Urinary bladder (tissue), 4 donors: ENCODE data around the gene PRR35. TPM values are rescaled to one million over a fixed set of nuclear protein-coding genes. Genes with fewer than 3 reads are reported as not detected.

Experiments
- DNase-seq: peaks from one replicate; pipeline ENCODE4 v3.0.0-alpha.2; 2015; ENCODE audit errors: extremely low spot score
- H3K27ac ChIP-seq: one replicate; pipeline ENCODE4 v1.5.1; 2013; ENCODE audit warnings: low read depth, mild to moderate bottlenecking, moderate library complexity
- H3K36me3 ChIP-seq: one replicate; pipeline ENCODE4 v1.6.1; 2013; ENCODE audit warnings: mild to moderate bottlenecking, moderate library complexity; ENCODE audit not compliant: insufficient read depth
- H3K4me1 ChIP-seq: one replicate; pipeline ENCODE4 v1.6.1; 2013; ENCODE audit warnings: mild to moderate bottlenecking, moderate library complexity; ENCODE audit not compliant: insufficient read depth
- H3K4me3 ChIP-seq: one replicate; pipeline ENCODE4 v1.5.1; 2013; ENCODE audit warnings: low read depth, low read length
- WGBS: extraction: QIAGEN DNeasy Blood & Tissue Kit; methylation state at CpG from one replicate; pipeline ENCODE4 v1.1.7; 2013; 5-methylcytosine and 5-hydroxymethylcytosine counted together
- polyA plus RNA-seq: library from polyadenylated mRNA; stranded (reverse); fragments of 200-250 nt; gene quantifications from one replicate; pipeline ENCODE4 v1.2.3, GENCODE V29; 2013
- total RNA-seq: library from RNA; depleted of rRNA; stranded (reverse); fragments of >200 nt; gene quantifications from one replicate; pipeline ENCODE4 v1.2.3, GENCODE V29; 2014
- donor health status: healthy with polysubstance abuse.
- donor health status: healthy.

The PRR35 gene
- total and polyA plus RNA-seq, 2 donors: not detected

DNA sequence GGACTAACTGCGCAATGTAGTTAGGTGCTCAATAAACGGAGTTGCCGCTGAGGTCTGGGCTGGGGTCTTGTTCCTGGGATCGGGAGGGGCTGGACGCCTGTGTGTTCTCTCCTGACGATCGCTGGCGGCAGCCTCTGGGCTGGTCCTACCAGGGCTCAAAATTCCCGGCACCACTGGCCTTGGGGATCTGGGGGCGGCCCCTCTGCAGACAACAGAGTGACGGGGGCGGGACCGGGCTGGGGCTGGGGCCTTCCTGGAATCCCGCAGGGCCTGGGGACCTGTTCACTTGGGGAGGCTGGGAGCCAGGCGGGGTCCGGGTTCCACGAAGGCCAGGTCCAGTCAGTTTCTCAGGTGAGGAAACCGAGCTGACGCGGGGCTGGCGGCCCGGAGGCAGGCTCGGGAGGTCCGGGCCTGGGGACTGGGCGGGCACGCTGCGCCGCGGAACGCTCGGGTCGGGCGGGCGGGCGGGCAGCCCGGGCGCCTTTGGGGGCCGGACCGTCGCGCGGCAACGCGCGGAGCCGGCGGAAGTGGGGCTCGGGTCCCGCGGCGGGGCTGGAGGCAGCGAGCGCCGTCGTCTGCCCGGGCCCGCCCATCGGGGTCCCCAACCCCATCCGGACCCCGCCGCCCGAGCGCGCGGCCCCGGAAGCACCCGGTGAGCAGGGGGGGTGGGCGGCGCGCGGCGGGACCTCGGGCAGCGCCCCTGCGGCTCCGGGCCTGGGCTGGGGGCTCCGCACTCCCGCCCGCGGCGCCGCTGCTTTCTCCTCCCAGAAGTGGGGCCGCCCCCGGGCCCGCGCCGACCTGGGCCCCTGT lies 9.5 kb downstream of the PRR35 start, which contains the start of gene PIGQ:
TSS of gene PIGQ (plus strand) at position 524 of the 810 bp plus-strand sequence. CDS start 4,107 bp downstream, outside the sequence.
- 1% methylated on average over 87 of the region's 87 CpGs for WGBS
- Histone ChIP-seq H3K36me3 (no peaks in the 10 kb centered on the region), H3K27ac (peak within 1 kb of the TSS; percentile 53), H3K4me3 (peak within 1 kb of the TSS; percentile 97), H3K4me1 (peaks cover 4% of the 10 kb centered on the region)
- DNase-seq: no peak

DNA sequence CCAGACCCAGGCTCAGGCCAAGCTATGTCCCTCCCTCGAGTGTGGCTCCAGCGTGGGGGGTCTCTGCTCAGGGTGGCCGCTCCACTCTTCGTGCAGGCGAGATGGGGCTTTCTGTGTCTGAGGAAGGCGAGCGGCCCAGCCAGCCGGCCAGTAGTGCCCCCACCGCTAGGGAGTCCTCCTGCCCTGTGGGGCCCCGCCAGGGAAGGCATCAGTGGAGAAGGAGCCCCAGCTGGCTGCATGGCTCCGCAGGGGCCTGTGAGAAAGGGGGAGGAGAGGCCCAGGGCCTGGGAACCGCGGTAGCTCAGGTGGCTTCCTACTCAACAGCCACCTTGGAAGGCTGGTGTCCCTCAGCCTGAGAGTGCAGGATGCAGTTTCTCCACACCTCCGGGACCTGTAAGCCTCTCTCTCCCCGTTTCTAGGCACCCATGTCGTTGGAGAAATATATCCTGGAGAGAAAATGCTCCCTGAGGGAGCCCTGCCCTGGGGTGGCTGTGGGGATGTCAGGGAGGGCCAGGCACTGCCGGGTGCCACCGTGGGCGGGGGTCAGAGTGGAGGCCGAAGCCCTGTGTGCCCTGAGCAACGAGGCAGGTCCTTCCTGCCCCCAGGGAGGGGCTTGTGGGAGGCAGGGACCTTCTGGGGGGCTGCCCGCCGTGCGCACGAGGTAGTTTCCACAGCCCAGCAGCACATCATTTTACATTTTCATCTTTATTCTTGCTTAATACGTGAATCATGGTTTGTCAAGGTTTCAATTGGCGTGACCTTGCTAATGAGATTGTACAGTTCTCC lies 12.9 kb downstream of the PRR35 start:
- no peak overlapping the region for H3K4me3 ChIP-seq
- H3K4me1 ChIP-seq: peaks cover 2% of the 10 kb centered on the region
- no peak for DNase-seq
- H3K27ac ChIP-seq: no peak overlapping the region
- H3K36me3 ChIP-seq: no peaks in the 10 kb centered on the region
- WGBS: 88% methylated on average over 27 of the region's 27 CpGs

DNA sequence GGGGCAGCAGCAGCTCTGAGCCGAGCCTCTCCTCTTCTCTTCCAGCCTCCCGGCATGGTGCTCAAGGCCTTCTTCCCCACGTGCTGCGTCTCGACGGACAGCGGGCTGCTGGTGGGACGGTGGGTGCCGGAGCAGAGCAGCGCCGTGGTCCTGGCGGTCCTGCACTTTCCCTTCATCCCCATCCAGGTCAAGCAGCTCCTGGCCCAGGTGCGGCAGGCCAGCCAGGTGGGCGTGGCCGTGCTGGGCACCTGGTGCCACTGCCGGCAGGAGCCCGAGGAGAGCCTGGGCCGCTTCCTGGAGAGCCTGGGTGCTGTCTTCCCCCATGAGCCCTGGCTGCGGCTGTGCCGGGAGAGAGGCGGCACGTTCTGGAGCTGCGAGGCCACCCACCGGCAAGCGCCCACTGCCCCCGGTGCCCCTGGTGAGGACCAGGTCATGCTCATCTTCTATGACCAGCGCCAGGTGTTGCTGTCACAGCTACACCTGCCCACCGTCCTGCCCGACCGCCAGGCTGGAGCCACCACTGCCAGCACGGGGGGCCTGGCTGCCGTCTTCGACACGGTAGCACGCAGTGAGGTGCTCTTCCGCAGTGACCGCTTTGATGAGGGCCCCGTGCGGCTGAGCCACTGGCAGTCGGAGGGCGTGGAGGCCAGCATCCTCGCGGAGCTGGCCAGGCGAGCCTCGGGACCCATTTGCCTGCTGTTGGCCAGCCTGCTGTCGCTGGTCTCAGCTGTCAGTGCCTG lies 14.0 kb downstream of the PRR35 start:
- 95% methylated on average over 46 of the region's 46 CpGs for WGBS
- DNase-seq: no peak
- H3K4me1 ChIP-seq: no peaks in the 10 kb centered on the region
- no peak overlapping the region for H3K27ac ChIP-seq
- no peak overlapping the region for H3K4me3 ChIP-seq
- no peaks in the 10 kb centered on the region for H3K36me3 ChIP-seq

DNA sequence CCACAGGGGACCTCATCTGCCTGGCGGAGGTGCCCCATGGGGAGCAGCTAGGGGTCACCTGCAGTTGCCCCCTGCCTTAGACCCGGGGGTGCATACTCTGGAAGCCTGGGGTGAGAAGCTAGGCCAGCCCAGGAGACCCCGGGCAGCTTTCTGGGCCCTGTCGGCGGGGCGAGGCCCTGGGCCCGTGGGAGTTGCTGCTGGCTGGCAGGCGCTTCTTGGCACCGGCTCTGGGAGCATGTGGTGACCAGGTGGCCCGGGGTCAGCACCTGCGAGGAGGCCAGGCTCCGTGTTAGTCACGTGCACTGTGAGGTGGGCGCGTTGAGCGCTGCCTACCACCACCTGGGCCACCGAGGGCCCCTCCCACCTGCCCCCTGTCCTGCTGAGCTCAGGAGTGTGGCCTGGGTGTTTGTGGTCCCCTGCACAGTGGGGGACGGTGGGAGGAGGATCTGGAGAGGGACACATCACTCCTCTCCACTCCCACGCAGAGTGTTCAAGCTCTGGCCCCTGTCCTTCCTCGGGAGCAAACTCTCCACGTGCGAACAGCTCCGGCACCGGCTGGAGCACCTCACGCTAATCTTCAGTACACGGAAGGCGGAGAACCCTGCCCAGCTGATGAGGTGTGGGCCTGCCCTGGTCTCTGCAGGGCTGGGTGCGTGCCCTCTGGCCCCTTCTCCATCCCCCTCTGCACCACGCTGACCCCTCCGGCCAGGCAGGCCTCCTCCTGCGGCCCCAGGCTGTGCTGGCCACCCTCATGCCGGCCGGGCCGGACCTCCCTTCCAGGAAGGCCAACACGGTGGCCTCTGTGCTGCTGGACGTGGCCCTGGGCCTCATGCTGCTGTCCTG lies 15.4 kb downstream of the PRR35 start:
- H3K36me3 ChIP-seq: no peaks in the 10 kb centered on the region
- no peaks in the 10 kb centered on the region for H3K4me1 ChIP-seq
- no peak overlapping the region for H3K27ac ChIP-seq
- DNase-seq: no peak
- 92% methylated on average over 36 of the region's 36 CpGs for WGBS
- H3K4me3 ChIP-seq: no peak overlapping the region

DNA sequence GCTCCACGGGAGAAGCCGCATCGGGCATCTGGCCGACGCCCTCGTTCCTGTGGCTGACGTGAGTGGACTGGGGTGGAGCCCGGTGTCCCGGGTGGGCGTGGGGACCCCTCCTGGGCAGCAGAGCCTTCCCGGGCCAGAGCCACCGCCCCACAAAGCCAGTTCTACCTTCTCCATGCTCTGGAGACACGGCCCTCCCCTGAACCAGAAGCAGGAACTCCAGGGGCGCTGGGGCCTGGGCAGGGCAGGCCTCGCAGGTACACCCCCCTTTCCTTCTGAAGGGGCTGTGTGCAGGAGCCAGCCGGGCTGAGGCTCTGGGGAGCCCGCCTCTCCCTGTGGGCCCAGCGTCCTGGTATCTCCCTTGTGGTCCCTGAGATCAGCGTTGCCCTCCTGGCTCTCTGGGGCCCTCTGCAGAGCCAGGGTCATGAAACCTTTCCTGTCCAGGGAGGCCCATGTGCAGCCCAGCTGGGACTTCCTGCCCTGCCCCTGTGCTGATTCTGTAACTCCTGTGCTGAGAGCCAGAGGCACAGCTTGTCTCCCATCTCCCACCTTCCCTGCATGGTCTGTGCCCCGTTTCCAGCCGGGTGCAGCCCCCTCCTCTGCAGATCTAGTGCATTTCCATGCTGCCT lies 16.1 kb downstream of the PRR35 start:
- no peak overlapping the region for H3K27ac ChIP-seq
- no peaks in the 10 kb centered on the region for H3K36me3 ChIP-seq
- no peak for DNase-seq
- WGBS: 78% methylated on average over 21 of the region's 21 CpGs
- no peak overlapping the region for H3K4me3 ChIP-seq
- H3K4me1 ChIP-seq: no peaks in the 10 kb centered on the region

DNA sequence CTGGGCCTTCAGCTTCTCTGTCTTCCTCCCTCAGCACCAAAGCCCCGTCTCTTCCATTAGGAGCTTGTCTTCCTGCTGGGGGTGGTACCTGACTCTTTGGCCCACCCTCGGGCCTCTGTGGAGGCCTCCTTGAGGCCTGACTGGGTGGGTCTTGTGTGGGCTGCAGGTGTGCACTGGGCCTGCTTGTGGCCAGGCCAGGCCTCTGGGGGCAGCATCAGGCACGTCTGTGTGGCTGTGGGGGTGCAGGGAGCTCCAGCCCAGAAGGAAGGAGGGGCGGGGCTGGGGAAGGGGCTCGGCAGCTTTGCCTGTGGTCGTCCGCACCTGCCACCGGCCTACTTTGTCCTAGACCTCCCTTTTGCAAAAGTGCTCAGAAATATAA lies 16.6 kb downstream of the PRR35 start:
- no peaks in the 10 kb centered on the region for H3K4me1 ChIP-seq
- no peaks in the 10 kb centered on the region for H3K36me3 ChIP-seq
- no peak for DNase-seq
- no peak overlapping the region for H3K4me3 ChIP-seq
- 57% methylated on average over 8 of the region's 8 CpGs for WGBS
- H3K27ac ChIP-seq: no peak overlapping the region

DNA sequence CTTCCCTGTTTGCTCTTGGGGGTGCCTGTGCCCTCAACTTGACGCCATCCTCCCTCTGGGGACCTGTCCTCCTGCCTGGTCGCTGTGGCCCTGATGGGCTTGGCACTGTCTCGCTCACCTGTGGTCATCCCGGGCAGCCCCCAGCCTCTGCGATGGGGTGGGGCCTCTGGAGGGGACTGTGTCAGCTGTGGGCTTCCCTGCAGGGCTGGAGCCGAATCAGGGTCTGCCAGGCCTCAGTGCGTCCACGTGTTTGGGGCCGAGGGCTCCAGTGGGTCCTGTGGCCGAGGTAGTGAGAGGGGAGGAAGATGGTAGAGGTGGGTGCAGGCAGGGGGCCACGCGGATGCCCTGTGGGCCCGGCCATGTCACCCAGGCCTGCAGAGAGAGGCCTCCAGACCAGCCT lies 17.6 kb downstream of the PRR35 start:
- DNase-seq: no peak
- 91% methylated on average over 13 of the region's 13 CpGs for WGBS
- no peak overlapping the region for H3K4me3 ChIP-seq

DNA sequence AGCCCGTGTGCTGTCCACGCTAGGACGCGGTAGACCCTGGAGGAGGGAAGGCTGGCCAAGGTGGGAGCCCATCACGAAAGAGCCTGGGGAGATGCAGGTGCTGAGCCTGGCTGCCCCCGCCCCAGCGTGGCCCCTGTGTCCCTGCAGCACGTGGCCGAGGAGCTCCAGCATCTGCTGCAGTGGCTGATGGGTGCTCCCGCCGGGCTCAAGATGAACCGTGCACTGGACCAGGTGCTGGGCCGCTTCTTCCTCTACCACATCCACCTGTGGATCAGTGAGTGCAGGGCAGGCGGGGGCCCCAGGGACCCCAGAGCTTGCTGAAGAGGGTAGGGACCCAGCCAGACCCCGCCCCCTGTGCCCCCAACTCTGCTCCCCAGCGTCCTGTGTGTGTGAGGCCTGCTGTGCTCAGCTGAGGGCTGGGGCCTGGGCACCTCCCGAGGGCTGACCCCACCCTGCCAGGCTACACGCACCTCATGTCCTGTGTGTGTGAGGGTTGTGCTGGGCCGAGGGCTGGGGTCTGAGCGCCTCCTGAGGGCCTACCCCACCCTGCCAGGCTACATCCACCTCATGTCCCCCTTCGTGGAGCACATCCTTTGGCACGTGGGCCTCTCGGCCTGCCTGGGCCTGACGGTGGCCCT lies 18.2 kb downstream of the PRR35 start:
- Histone ChIP-seq H3K4me1 (no peaks in the 10 kb centered on the region), H3K4me3 (no peak overlapping the region), H3K36me3 (no peaks in the 10 kb centered on the region), H3K27ac (no peak overlapping the region)
- 84% methylated on average over 24 of the region's 24 CpGs for WGBS
- no peak for DNase-seq

More for the DNA sequence above, 17.6 kb downstream of the PRR35 start:
- H3K4me1 ChIP-seq: no peaks in the 10 kb centered on the region
- no peaks in the 10 kb centered on the region for H3K36me3 ChIP-seq
- H3K27ac ChIP-seq: no peak overlapping the region

DNA sequence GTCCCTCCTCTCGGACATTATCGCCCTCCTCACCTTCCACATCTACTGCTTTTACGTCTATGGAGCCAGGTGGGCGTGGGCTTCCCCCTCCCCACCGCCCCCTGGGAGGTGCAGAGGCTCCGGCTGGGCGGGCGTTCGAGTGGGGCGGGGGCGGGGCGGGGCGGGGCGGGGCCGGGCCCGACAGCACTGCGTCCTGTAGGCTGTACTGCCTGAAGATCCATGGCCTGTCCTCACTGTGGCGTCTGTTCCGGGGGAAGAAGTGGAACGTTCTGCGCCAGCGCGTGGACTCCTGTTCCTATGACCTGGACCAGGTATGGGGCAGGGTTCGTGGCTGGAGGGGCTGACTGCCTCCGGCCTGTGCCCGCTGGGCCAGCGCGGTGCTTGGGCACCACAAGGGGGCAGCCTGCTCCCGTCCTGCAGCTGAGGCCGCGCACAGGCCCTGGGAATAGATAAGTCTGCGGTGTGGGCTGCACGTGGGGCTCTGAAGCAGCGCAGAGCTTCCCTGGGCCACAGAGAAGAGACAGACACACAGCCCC lies 18.7 kb downstream of the PRR35 start:
- no peak overlapping the region for H3K27ac ChIP-seq
- 24% methylated on average over 34 of the region's 34 CpGs for WGBS
- DNase-seq: no peak
- no peaks in the 10 kb centered on the region for H3K4me1 ChIP-seq
- no peak overlapping the region for H3K4me3 ChIP-seq
- H3K36me3 ChIP-seq: no peaks in the 10 kb centered on the region

DNA sequence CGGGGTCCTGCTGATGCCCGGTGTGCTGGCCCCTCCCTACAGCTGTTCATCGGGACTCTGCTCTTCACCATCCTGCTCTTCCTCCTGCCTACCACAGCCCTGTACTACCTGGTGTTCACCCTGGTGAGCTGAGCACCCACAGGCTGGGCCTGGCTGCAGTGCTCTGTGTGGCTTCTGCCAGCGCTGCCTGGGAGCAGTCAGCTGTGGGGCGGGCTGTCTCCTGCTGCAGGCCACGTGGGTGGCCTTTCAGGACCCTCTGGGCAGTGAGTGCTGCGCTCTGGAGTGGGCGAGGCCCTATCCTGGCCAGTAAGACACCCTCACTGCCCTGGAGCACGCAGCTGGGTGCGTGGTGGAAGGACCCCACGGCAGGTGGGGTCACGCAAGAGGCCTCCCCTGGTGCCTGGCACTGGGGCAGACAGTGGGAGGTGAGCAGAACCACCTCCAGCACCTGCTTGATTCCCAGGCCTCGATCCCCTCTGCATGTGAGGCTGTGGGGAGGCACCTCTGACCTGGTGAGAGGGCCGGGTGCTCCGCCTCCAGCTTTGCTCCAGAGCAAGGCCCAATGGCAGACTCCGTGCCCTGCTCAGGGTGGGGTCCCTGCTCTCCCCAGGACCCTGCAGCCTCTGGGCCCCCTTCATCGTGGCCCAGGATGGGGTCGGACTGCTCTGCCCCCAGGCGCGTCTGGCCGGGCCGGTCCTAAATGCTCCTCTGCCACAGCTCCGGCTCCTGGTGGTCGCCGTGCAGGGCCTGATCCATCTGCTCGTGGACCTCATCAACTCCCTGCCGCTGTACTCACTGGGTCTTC lies 20.1 kb downstream of the PRR35 start:
- Histone ChIP-seq H3K27ac (no peak overlapping the region), H3K36me3 (no peaks in the 10 kb centered on the region), H3K4me1 (no peaks in the 10 kb centered on the region), H3K4me3 (no peak overlapping the region)
- WGBS: 93% methylated on average over 27 of the region's 27 CpGs
- DNase-seq: no peak

DNA sequence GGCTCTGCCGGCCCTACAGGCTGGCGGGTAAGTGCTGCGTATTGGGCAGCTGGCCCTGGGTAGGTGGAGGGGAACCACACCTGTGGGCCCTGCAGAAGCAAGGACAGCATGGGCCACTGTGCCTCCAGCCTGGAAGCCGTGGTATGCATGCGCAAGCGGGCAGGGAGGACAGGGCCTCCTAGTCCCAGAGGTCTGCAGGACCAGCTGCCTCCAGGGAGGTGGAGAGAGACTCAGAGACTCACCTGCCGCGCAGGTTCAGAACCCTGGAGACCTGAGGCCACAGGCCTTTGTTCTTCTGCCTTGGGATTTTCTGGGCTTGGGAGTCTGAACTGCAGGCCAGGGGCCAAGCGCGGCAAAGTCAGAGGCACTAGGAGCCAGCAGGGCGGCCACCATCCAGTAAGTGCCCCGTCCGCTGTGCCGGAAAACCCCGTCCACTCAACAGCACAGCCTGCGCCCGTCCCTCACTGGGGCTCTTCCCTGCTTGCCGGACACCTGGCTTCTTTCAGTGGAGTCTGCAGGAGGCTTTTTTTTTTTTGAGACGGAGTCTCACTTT lies 20.8 kb downstream of the PRR35 start:
- DNase-seq: no peak
- no peak overlapping the region for H3K4me3 ChIP-seq
- H3K4me1 ChIP-seq: no peaks in the 10 kb centered on the region
- WGBS: 97% methylated on average over 19 of the region's 19 CpGs
- no peaks in the 10 kb centered on the region for H3K36me3 ChIP-seq
- H3K27ac ChIP-seq: no peak overlapping the region
